GM23248 (cell line): ENCODE measurements around the gene HSBP1. TPM values are rescaled to one million over a fixed set of nuclear protein-coding genes. Genes with fewer than 3 reads are reported as not detected.

Experiments
- DNase-seq: peaks from one replicate; pipeline ENCODE4 v3.0.0-alpha.2; 2015
- H2AFZ ChIP-seq: fragments of 200-600 bp; sonication (generic); 2 replicates; pipeline ENCODE4 v1.6.1; 2016; ENCODE audit warnings: antibody characterized with exemption
- H3F3A ChIP-seq: fragments of 200-600 bp; sonication (generic); 2 replicates; pipeline ENCODE4 v1.6.1; 2016; ENCODE audit warnings: mild to moderate bottlenecking, antibody characterized with exemption, mixed run types; ENCODE audit not compliant: insufficient read depth
- H3K27ac ChIP-seq: fragments of 200-600 bp; sonication (generic); 2 replicates; pipeline ENCODE4 v1.5.1; 2016; ENCODE audit warnings: mild to moderate bottlenecking
- H3K27me3 ChIP-seq: fragments of 200-600 bp; sonication (generic); replicated peaks from 2 replicates; pipeline ENCODE4 v1.6.1; 2016; ENCODE audit warnings: mild to moderate bottlenecking; ENCODE audit not compliant: insufficient read depth
- H3K36me3 ChIP-seq: fragments of 200-600 bp; sonication (generic); 2 replicates; pipeline ENCODE4 v1.6.1; 2016; ENCODE audit warnings: low read depth, mild to moderate bottlenecking
- H3K4me1 ChIP-seq: fragments of 200-600 bp; sonication (generic); 2 replicates; pipeline ENCODE4 v1.6.1; 2016; ENCODE audit warnings: mild to moderate bottlenecking; ENCODE audit not compliant: insufficient read depth
- H3K4me2 ChIP-seq: fragments of 200-600 bp; sonication (generic); one replicate; pipeline ENCODE4 v1.6.1; 2016; ENCODE audit warnings: mild to moderate bottlenecking; ENCODE audit not compliant: unreplicated experiment
- H3K4me3 ChIP-seq: fragments of 200-600 bp; sonication (generic); 2 replicates; pipeline ENCODE4 v1.5.1; 2016; ENCODE audit warnings: mild to moderate bottlenecking
- H3K79me2 ChIP-seq: fragments of 200-600 bp; sonication (generic); 2 replicates; pipeline ENCODE4 v1.6.1; 2016; ENCODE audit warnings: mild to moderate bottlenecking; ENCODE audit not compliant: insufficient read depth
- H3K9ac ChIP-seq: fragments of 200-600 bp; sonication (generic); 2 replicates; pipeline ENCODE4 v1.6.1; 2016; ENCODE audit warnings: mild to moderate bottlenecking
- H3K9me2 ChIP-seq: fragments of 200-600 bp; sonication (generic); 2 replicates; pipeline ENCODE4 v1.6.1; 2016; ENCODE audit warnings: mixed run types, mild to moderate bottlenecking, moderate library complexity; ENCODE audit not compliant: insufficient read depth
- H3K9me3 ChIP-seq: fragments of 200-600 bp; sonication (generic); one replicate; pipeline ENCODE4 v1.6.1; 2017; ENCODE audit warnings: low read depth
- H4K20me1 ChIP-seq: fragments of 200-600 bp; sonication (generic); 2 replicates; pipeline ENCODE4 v1.6.0; 2016; ENCODE audit not compliant: insufficient read depth
- EZH2 ChIP-seq: fragments of 200-600 bp; sonication (generic); IDR thresholded peaks from 2 replicates; pipeline ENCODE4 v1.6.1; 2018; ENCODE audit warnings: antibody characterized with exemption, mild to moderate bottlenecking; ENCODE audit not compliant: insufficient read depth, poor library complexity, severe bottlenecking
- EZH2phosphoT487 ChIP-seq: fragments of 200-600 bp; sonication (generic); IDR thresholded peaks from 2 replicates; pipeline ENCODE4 v1.6.1; 2018; ENCODE audit warnings: antibody characterized with exemption, moderate library complexity, mild to moderate bottlenecking, low read depth; ENCODE audit not compliant: insufficient read depth
- WGBS, 2 experiments: methylation state at CpG; one replicate each; pipeline ENCODE4 v1.1.6; 2015 to 2017; ENCODE audit warnings: low lambda C conversion rate in 2 of 2, low coverage in 1 of 2; ENCODE audit errors: missing lambda C conversion rate in 2 of 2; 5-methylcytosine and 5-hydroxymethylcytosine counted together
- in situ Hi-C: fragments of 300-500 bp; cut with MboI; formaldehyde crosslinking; loops from 2 replicates; pipeline ENCODE4 v1.15.0; 2020
- polyA plus RNA-seq: library from polyadenylated mRNA; unstranded; fragments of >200 nt; fragmentation: Nextera tagmentation; extraction: Ambion mirVana; gene quantifications from 2 replicates; pipeline ENCODE4 v1.2.1, GENCODE V29; 2016
- total RNA-seq: library from RNA; depleted of rRNA; stranded (reverse); fragments of >200 nt; shearing (Covaris generic); gene quantifications from 2 replicates; pipeline ENCODE4 v1.2.3, GENCODE V29; 2014

The HSBP1 gene
- total and polyA plus RNA-seq, 2 experiments from 2014 or later = 32.2 to 405 TPM

DNA sequence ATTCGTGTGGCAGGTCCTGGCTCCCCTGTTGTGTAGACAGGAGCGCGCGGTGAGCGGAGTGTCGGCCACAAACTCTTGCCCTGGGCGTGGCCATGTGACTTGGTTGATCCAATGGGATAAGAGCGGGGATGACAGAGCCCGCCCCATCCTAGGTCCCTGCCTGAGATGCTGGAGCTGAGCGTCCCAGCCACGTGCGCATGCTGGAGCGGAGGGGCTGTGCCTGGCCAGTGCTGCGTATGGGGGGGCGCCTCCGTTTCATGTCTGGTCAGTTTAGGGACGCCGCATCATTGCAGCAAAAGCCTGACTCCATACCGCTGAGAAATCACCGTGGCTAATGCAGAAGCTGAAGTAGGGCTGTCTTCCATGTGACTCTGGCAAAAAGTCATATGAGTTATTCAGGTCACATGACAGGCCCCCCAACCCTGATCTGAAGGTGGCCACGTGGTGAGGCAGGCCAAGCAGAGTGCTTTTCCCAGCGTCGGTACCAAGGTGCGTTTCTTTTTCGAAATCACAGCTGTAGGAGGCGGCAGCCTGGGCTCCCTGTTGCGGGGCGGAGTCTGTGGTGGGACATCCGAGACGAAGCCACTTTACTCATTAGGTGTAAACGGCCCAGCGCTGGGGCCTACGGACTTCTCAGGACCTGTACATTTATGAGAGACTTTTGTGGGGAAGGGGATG lies 22.5 kb downstream of the HSBP1 start:
- Histone ChIP-seq H3K4me3 (no peak overlapping the region), H3K4me2 (no peak overlapping the region), H4K20me1 (no peaks in the 10 kb centered on the region), H3K27me3 (no peaks in the 10 kb centered on the region), H3K79me2 (no peaks in the 10 kb centered on the region), H2AFZ (no peak overlapping the region), H3K27ac (no peak overlapping the region), H3K9me2 (no peaks in the 10 kb centered on the region), H3F3A (no peaks in the 10 kb centered on the region), H3K9ac (no peak overlapping the region), H3K36me3 (no peaks in the 10 kb centered on the region), H3K9me3 (no peaks in the 10 kb centered on the region), H3K4me1 (0 out of 2 replicates have a peak, but pooled peaks cover 4% of the 10 kb centered on the region)
- in situ Hi-C loops = no loop called here
- WGBS, 2 experiments = 85 to 86% methylated on average over 32 to 33 of the region's 33 CpGs
- TF ChIP-seq EZH2phosphoT487 (no peak), EZH2 (no peak)
- no peak for DNase-seq

DNA sequence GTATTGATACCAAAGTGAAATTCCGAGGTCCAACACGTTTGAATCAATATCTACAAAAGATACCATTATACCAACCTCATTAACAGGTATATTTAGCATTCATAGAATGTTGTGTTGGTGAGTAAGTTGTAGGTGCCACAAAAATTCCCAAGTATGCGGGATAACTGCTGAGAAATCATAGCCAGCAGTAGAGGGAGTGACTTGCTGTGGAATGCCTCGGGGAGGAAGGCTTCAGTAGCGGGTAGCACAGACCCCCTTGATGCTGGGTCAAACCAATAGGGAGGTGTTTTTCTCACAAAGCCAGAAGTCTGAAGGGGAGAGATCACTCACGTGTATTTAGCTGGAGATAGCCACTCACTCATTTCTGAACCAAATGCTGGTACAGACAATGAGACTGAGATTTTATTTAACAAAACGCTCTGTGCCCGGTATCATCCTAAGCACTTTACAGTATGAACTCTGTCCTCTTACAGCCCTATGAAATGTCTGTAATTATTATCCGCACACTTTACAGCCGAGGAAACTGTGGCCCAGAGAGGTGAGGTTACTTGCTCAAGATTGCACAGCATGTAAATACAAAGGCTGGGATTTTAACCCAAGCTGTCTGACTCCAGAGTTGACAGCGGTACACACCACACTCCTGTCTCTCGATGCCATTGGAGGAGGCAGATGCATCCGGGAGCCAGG lies 23.1 kb downstream of the HSBP1 start:
- no peaks in the 10 kb centered on the region for H4K20me1 ChIP-seq
- no peak for DNase-seq
- H3K9me3 ChIP-seq = no peaks in the 10 kb centered on the region
- H3K36me3 ChIP-seq = no peaks in the 10 kb centered on the region
- H3K4me1 ChIP-seq = peaks cover 7% of the 10 kb centered on the region; the same call in 1 of the 2 replicates
- H3K9me2 ChIP-seq = no peaks in the 10 kb centered on the region
- H3K79me2 ChIP-seq = no peaks in the 10 kb centered on the region
- H3K27me3 ChIP-seq = no peaks in the 10 kb centered on the region
- H3K4me3 ChIP-seq = no peak overlapping the region
- 77 to 81% methylated on average over 13 of the region's 13 CpGs for WGBS, 2 experiments
- H3F3A ChIP-seq = no peaks in the 10 kb centered on the region
- in situ Hi-C loops = no loop called here
- no peak overlapping the region for H2AFZ ChIP-seq
- TF ChIP-seq EZH2 (no peak), EZH2phosphoT487 (no peak)
- no peak overlapping the region for H3K27ac ChIP-seq
- H3K4me2 ChIP-seq = no peak overlapping the region
- H3K9ac ChIP-seq = no peak overlapping the region

DNA sequence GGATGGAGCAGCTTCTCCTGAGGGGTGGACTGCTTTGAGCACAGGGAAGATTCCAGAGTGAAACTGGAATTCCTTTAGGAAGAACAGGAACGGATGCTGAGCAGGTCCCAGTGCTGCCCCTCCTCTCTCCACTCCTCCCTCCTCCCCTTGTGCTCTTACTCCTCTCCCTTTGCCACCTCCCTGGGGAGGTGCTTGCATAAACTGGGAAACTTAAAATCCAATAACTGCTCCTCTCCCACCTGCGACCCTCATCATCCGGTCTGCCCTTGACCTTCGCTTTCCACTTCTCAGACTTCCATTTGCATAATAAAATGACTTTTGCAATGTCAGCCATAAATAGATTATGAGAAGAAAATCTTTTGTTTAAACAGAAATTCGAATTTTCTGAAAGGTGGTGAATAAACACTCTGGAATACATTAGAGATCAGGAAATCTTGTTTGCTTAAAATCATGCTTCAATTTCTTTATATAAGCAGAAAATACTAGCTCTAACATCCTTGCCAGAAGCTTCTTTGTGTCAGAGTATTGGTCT lies 23.7 kb downstream of the HSBP1 start:
- Histone ChIP-seq H3K9me3 (no peaks in the 10 kb centered on the region), H3F3A (no peaks in the 10 kb centered on the region), H3K9me2 (no peaks in the 10 kb centered on the region), H2AFZ (no peak overlapping the region), H3K9ac (no peak overlapping the region), H3K4me1 (peaks cover 6% of the 10 kb centered on the region; the same call in 1 of the 2 replicates), H3K4me2 (no peak overlapping the region), H3K4me3 (no peak overlapping the region), H3K79me2 (no peaks in the 10 kb centered on the region), H3K27me3 (no peaks in the 10 kb centered on the region), H3K27ac (no peak overlapping the region), H4K20me1 (no peaks in the 10 kb centered on the region), H3K36me3 (no peaks in the 10 kb centered on the region)
- TF ChIP-seq EZH2phosphoT487 (no peak), EZH2 (no peak)
- WGBS, 2 experiments = 71 to 73% methylated on average over 5 of the region's 5 CpGs
- DNase-seq = no peak
- in situ Hi-C loops = no loop called here

DNA sequence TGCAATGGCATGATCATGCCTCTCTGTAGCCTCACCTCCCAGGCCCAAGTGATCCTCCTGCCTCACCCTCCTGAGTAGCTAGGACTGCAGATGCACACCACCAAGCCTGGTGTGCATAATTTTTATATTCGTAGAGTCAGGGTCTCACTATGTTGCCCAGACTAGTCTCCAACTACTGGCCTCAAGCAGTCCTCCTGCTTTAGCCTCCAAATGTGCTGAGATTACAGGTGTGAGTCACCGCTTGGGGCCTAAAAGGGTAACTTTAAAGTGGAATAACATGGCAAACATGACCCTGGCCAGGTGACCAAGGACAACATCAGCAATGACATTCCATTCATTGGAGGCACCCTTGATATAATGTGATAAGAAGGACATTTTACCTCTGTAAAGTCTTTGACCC lies 26.1 kb downstream of the HSBP1 start:
- WGBS, 2 experiments = 75 to 80% methylated on average over 2 of the region's 2 CpGs
- TF ChIP-seq EZH2 (no peak), EZH2phosphoT487 (no peak)

More for the DNA sequence above, 26.1 kb downstream of the HSBP1 start:
- Histone ChIP-seq H3K27ac (no peak overlapping the region), H3K4me2 (no peak overlapping the region), H4K20me1 (no peaks in the 10 kb centered on the region), H2AFZ (no peak overlapping the region), H3K36me3 (no peaks in the 10 kb centered on the region), H3K4me3 (no peak overlapping the region), H3K27me3 (no peaks in the 10 kb centered on the region), H3K4me1 (peaks cover 6% of the 10 kb centered on the region; the same call in 1 of the 2 replicates), H3K9me2 (no peaks in the 10 kb centered on the region), H3K79me2 (no peaks in the 10 kb centered on the region), H3K9me3 (no peaks in the 10 kb centered on the region), H3F3A (no peaks in the 10 kb centered on the region), H3K9ac (no peak overlapping the region)
- no peak for DNase-seq
- in situ Hi-C loops = no loop called here
